Small intestine (tissue), 7 donors: ENCODE results near the gene LRRC75A. TPM values are rescaled to one million over a fixed set of nuclear protein-coding genes. Genes with fewer than 3 reads are reported as not detected.

Source experiments
- DNase-seq, 2 donors: peaks; one replicate each; pipeline versions ENCODE4 v3.0.0 to v3.0.0-alpha.2; 2013
- FAIRE-seq: peaks from 2 replicates; lab custom pipeline; 2012; peaks lifted over from hg19 to GRCh38; lab: Jason Lieb, UNC
- H3K27ac ChIP-seq, 3 donors: one replicate each; pipeline ENCODE4 v1.5.1; 2013; ENCODE audit warnings: low read length in 2 of 3, mild to moderate bottlenecking in 2 of 3, control low read depth in 1 of 3, inconsistent platforms in 1 of 3, low read depth in 1 of 3, moderate library complexity in 1 of 3
- H3K27me3 ChIP-seq, 3 donors: one replicate each; pipeline ENCODE4 v1.6.1; 2013; ENCODE audit warnings: low read length in 3 of 3, inconsistent platforms in 1 of 3; ENCODE audit not compliant: control insufficient read depth in 3 of 3, insufficient read depth in 3 of 3
- H3K36me3 ChIP-seq, 3 donors: one replicate each; pipeline ENCODE4 v1.6.1; 2013; ENCODE audit warnings: low read length in 3 of 3, inconsistent platforms in 1 of 3, low read depth in 1 of 3, mild to moderate bottlenecking in 1 of 3, moderate library complexity in 1 of 3; ENCODE audit not compliant: control insufficient read depth in 3 of 3, insufficient read depth in 2 of 3
- H3K4me1 ChIP-seq, 3 donors: one replicate each; pipeline ENCODE4 v1.6.1; 2013; ENCODE audit warnings: low read length in 2 of 3, inconsistent platforms in 1 of 3, low read depth in 1 of 3, mild to moderate bottlenecking in 1 of 3, moderate library complexity in 1 of 3; ENCODE audit not compliant: control insufficient read depth in 3 of 3, insufficient read depth in 2 of 3
- H3K4me3 ChIP-seq, 3 donors: one replicate each; pipeline ENCODE4 v1.5.1; 2013; ENCODE audit warnings: low read length in 3 of 3, control low read depth in 1 of 3, inconsistent platforms in 1 of 3, low read depth in 1 of 3, mild to moderate bottlenecking in 1 of 3, moderate library complexity in 1 of 3
- H3K9me3 ChIP-seq, 2 donors: one replicate each; pipeline ENCODE4 v1.6.1; 2013; ENCODE audit warnings: low read depth in 1 of 2, low read length in 1 of 2; ENCODE audit not compliant: control insufficient read depth in 2 of 2, insufficient read depth in 1 of 2
- WGBS, 3 donors: extraction: QIAGEN DNeasy Blood & Tissue Kit; methylation state at CpG; one replicate each; pipeline ENCODE4 v1.1.7; 2013; 5-methylcytosine and 5-hydroxymethylcytosine counted together
- polyA plus RNA-seq, 4 donors: library from polyadenylated mRNA; stranded (reverse) in 3 of 4; unstranded in 1 of 4; fragments of 200-250 nt in 3 of 4; fragments of 120-200 nt in 1 of 4; gene quantifications; one replicate each; pipeline versions ENCODE4 v1.2.1 to v1.2.3, GENCODE V29; 2013
- donor health status: healthy with polysubstance abuse.
- donor health status: control.
- donor health status: control.
- donor health status: Bipolar disorder and iron deficiency.
- donor health status: healthy.

The LRRC75A gene
- polyA plus RNA-seq, 4 donors = 30.5 to 130 (median 64.3) TPM

GRCh38 chr17:16435925-16436886, 55.8 kb downstream of the LRRC75A start:
- H3K27me3 ChIP-seq = no peaks in the 10 kb centered on the region
- H3K4me1 ChIP-seq = peaks cover 0 to 10% (median 1%) of the 10 kb centered on the region in 3 donors
- no peaks in the 10 kb centered on the region for H3K9me3 ChIP-seq
- no peak overlapping the region for H3K27ac ChIP-seq
- peaks cover 0 to 11% (median under 1%) of the 10 kb centered on the region in 3 donors for H3K36me3 ChIP-seq
- 70 to 77% (median 75%) methylated on average over 14 of the region's 14 CpGs for WGBS, 3 donors
- FAIRE-seq = no peak
- DNase-seq = no peak
- H3K4me3 ChIP-seq = no peak overlapping the region

GRCh38 chr17:16434662-16435061, 57.3 kb downstream of the LRRC75A start:
- WGBS, 3 donors = 65 to 75% (median 71%) methylated on average over 8 of the region's 8 CpGs
- Histone ChIP-seq H3K4me3 (no peak overlapping the region), H3K36me3 (no peaks in the 10 kb centered on the region), H3K27ac (no peak overlapping the region), H3K9me3 (no peaks in the 10 kb centered on the region), H3K4me1 (peaks cover 0 to 6% (median 0%) of the 10 kb centered on the region in 3 donors), H3K27me3 (no peaks in the 10 kb centered on the region)
- FAIRE-seq (no peak), DNase-seq (no peak)

GRCh38 chr17:16433514-16433913, 58.5 kb downstream of the LRRC75A start:
- H3K36me3 ChIP-seq = no peaks in the 10 kb centered on the region
- peaks cover 0 to 7% (median 0%) of the 10 kb centered on the region in 3 donors for H3K4me1 ChIP-seq
- no peak overlapping the region for H3K27ac ChIP-seq
- H3K27me3 ChIP-seq = no peaks in the 10 kb centered on the region
- 70 to 87% (median 77%) methylated on average over 5 of the region's 5 CpGs for WGBS, 3 donors
- FAIRE-seq (no peak), DNase-seq (no peak)
- H3K9me3 ChIP-seq = no peaks in the 10 kb centered on the region
- H3K4me3 ChIP-seq = no peak overlapping the region

- 92 to 97% (median 96%) methylated on average over 15 of the region's 15 CpGs for WGBS, 3 donors
- no peak for DNase-seq
- H3K27me3 ChIP-seq = no peaks in the 10 kb centered on the region
- no peak overlapping the region for H3K4me3 ChIP-seq
- no peak overlapping the region for H3K27ac ChIP-seq
- no peak for FAIRE-seq
- H3K9me3 ChIP-seq = no peaks in the 10 kb centered on the region
- H3K4me1 ChIP-seq = peaks cover 0 to 4% (median 0%) of the 10 kb centered on the region in 3 donors
- peaks cover 0 to 8% (median 2%) of the 10 kb centered on the region in 3 donors for H3K36me3 ChIP-seq
Observed at GRCh38 chr17:16432017-16432416, 60.0 kb downstream of the LRRC75A start.

- Histone ChIP-seq H3K36me3 (peaks cover 0 to 14% (median 2%) of the 10 kb centered on the region in 3 donors), H3K9me3 (no peaks in the 10 kb centered on the region), H3K4me3 (no peak overlapping the region), H3K27me3 (no peaks in the 10 kb centered on the region), H3K4me1 (peaks cover 0 to 4% (median 0%) of the 10 kb centered on the region in 3 donors), H3K27ac (no peak overlapping the region)
- no peak for FAIRE-seq
- no peak for DNase-seq
- WGBS, 3 donors = 67 to 87% (median 68%) methylated on average over 6 of the region's 6 CpGs
Observed at GRCh38 chr17:16430650-16431049, 61.3 kb downstream of the LRRC75A start.

- no peak for FAIRE-seq
- DNase-seq = no peak
- WGBS, 3 donors = 94 to 96% (median 95%) methylated on average over 9 of the region's 9 CpGs
- H3K4me1 ChIP-seq = peaks cover 0 to 4% (median 0%) of the 10 kb centered on the region in 3 donors
- no peak overlapping the region for H3K27ac ChIP-seq
- H3K9me3 ChIP-seq = no peaks in the 10 kb centered on the region
- H3K27me3 ChIP-seq = no peaks in the 10 kb centered on the region
- H3K36me3 ChIP-seq = peaks cover 0 to 14% (median 2%) of the 10 kb centered on the region in 3 donors
- H3K4me3 ChIP-seq = no peak overlapping the region
Observed at GRCh38 chr17:16429083-16429482, 62.9 kb downstream of the LRRC75A start.

GRCh38 chr17:16428098-16428882, 63.7 kb downstream of the LRRC75A start:
- peaks cover 0 to 4% (median 0%) of the 10 kb centered on the region in 3 donors for H3K4me1 ChIP-seq
- 39 to 60% (median 51%) methylated on average over 15 of the region's 15 CpGs for WGBS, 3 donors
- DNase-seq = peak; percentile 73 to 74
- H3K4me3 ChIP-seq = no peak overlapping the region
- H3K27me3 ChIP-seq = no peaks in the 10 kb centered on the region
- H3K9me3 ChIP-seq = no peaks in the 10 kb centered on the region
- no peak for FAIRE-seq
- H3K36me3 ChIP-seq = peaks cover 0 to 14% (median 4%) of the 10 kb centered on the region in 3 donors
- no peak overlapping the region for H3K27ac ChIP-seq

- Histone ChIP-seq H3K36me3 (peaks cover 0 to 18% (median 4%) of the 10 kb centered on the region in 3 donors), H3K4me3 (no peak overlapping the region), H3K9me3 (no peaks in the 10 kb centered on the region), H3K27me3 (no peaks in the 10 kb centered on the region), H3K4me1 (peaks cover 0 to 4% (median 0%) of the 10 kb centered on the region in 3 donors), H3K27ac (no peak overlapping the region)
- 97 to 98% (median 97%) methylated on average over 3 of the region's 3 CpGs for WGBS, 3 donors
- FAIRE-seq = no peak
- DNase-seq = no peak
Observed at GRCh38 chr17:16427020-16427419, 65.0 kb downstream of the LRRC75A start.
